HG03439 (cell line): Measurements from ENCODE around the gene TECTB.
"Not testable (repeated sequence)": the region's sequence is repeated elsewhere in the genome, so short reads cannot be mapped to it uniquely, and the experiment has no call there.

Source experiments
- ATAC-seq: cut with Tn5 transposase; IDR thresholded peaks from one replicate; pipeline ENCODE4 v1.9.1; 2021; ENCODE audit warnings: mild to moderate bottlenecking, moderate library complexity; ENCODE audit not compliant: unreplicated experiment

The TECTB gene

GRCh38 chr10:112283100-112283499, at the start of gene TECTB:
TSS of gene TECTB (plus strand) at chr10:112283400. CDS start at chr10:112283735, 335 bp downstream.
- no peak for ATAC-seq

DNA sequence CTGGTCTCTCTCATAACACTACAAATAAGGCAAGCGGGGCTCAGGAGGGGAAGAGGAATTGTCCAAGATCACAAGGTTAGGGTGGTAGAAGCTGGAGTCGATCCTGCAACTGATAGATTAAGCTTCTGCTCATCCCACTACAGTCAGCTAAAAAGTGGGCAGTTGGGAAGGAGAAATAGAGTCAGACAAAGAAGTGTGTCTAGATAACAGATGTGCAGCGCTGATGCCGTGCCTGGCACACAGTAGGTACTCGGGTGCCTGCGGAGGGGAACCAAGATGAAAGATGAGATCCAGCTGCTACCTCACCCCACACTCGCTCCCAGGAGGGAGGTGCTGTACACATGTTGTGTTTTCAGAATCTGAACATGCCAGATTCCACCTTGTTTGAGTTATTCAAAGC, 48.1 kb upstream of the TECTB start:
- ATAC-seq, result no peak

- ATAC-seq, result no peak
Measured at GRCh38 chr10:112235920-112236319, 47.3 kb upstream of the TECTB start.

DNA sequence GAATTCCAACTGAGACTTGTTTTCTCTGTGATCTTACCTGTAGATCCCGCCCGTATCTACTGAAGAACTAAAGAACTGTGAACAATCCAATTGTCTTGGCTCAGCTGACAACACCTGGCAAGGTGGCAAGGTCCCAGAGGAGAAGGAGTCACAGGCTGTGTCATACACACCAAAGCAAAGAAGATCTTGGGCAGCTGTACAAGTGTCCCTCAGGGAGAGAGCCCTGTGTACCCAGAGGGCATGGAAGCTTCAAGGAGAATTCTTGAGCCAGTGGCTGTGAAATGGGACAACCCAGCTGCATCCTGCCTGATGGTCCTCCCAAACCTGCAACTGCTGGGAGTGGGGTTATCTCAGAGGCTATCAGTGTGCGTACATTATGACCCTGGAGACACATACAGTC, 46.7 kb upstream of the TECTB start:
- no peak for ATAC-seq

- no peak for ATAC-seq
Measured at GRCh38 chr10:112239347-112239746, 43.9 kb upstream of the TECTB start.

GRCh38 chr10:112240441-112240840, 42.8 kb upstream of the TECTB start:
- no peak for ATAC-seq

GRCh38 chr10:112241651-112242341, 41.4 kb upstream of the TECTB start:
- no peak for ATAC-seq

GRCh38 chr10:112242769-112243168, 40.4 kb upstream of the TECTB start:
- ATAC-seq, result no peak

DNA sequence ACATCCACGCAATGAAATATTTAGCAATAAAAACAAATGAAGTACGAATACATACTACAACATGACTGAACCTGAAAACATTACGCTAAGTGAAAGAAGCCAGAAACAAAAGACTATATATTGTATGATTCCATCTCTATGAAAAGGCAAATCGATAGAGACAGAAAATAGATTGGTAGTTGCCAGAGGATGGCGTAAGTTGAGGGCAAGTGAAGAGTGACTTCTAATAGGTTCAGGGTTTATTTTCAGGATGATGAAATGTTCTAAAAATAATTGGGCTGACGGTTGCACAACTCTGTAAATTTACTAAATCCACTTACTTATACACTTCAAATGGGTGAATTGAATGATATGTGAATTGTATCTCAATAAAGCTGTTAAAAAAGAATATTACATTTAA, 39.5 kb upstream of the TECTB start:
- ATAC-seq, result no peak

GRCh38 chr10:112244197-112244596, 39.0 kb upstream of the TECTB start:
- no peak for ATAC-seq

GRCh38 chr10:112247791-112248190, 35.4 kb upstream of the TECTB start:
- no peak for ATAC-seq

DNA sequence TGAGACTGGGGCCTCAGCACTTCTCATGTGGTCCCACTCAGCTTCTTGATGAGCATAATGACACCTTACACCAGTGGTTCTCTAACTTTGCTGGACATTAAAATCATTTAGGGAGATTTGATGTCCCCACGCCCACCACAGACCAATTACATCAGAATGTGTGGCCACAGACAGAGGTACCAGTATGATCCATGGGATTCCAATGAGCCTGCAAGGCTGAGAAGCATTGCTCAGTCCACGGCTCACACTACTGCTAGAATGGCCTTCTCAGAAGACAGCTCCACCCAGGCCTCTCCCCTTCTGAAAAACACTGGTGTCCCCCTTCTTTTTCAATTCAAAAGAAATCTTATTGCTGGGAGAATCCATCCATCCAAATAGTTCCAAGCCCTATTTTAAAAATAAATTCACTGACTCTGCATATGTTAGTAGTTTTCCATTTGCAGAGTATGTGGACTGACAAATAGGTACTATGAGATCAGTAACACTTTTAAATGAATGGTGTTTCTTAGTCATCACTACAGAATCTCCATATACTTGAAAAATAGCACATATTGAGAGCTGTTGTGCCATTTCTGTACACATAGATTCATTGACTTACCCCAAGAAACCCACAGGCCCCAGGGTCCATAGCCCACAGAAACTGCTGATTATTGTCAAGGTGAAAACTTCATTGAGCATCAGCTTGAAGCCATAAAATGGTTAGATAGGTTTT, 34.5 kb upstream of the TECTB start:
- ATAC-seq, result no peak

DNA sequence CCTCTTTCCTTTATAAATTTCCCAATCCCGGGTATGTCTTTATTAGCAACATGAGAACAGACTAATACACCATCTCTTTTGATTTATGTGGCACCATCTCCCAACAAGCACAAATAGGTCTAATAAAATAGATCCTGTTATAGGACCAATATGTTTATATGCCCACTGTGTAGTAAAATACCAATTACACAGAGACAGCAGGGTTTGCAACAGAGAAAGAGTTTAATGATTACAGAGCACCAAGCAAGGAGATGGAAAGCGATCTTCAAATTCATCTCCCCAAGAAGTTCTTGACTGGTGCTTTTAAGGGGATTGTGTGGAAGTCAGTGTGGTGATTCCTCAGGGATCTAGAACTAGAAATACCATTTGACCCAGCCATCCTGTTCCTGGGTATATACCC, 33.5 kb upstream of the TECTB start:
- no peak for ATAC-seq

- no peak for ATAC-seq
Measured at GRCh38 chr10:112250555-112250954, 32.6 kb upstream of the TECTB start.

DNA sequence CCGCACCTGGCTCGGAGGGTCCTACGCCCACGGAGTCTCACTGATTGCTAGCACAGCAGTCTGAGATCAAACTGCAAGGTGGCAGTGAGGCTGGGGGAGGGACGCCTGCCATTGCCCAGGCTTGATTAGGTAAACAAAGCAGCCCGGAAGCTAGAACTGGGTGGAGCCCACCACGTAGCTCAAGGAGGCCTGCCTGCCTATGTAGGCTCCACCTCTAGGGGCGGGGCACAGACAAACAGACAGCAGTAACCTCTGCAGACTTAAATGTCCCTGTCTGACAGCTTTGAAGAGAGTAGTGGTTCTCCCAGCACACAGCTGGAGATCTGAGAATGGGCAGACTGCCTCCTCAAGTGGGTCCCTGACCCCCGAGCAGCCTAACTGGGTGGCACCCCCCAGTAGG, 32.0 kb upstream of the TECTB start:
- ATAC-seq, result not testable (repeated sequence)

- ATAC-seq, result no peak
Measured at GRCh38 chr10:112258407-112258806, 24.8 kb upstream of the TECTB start.

DNA sequence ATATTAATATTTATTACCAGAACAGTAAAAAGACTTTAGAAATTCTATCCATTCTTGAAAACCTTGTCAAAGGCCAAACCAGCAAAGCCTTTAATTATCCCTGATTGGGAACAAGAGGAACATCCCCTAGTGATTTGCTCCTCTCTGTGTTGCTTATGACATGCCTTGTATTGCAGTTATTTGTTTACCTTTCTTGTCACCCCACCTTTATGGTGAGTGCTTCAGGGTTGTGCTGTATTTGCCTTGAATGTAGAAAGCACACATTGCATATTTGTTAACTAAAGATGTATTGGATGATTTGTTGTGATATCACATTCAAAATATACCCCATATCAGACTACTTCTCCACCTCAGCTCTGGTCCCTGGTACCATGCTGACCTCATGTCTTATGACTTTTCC, 23.5 kb upstream of the TECTB start:
- ATAC-seq, result no peak

DNA sequence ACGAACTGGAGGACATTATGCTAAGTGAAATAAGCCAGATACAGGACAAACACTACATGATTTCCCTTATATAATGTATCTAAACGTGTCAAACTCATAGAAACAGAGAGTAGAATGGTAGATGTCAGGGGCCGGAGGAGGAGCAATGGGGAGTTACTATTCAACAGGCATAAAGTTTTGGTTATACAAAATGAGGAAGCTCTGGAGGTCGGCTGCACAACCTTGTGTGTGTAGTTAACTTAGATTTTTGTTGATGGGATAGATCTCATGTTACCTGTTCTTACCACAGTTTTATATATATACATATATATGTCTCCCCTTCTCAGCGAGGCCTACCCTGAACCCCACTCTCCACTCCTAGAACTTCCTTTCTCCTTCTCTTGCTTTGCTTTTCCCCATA, 22.4 kb upstream of the TECTB start:
- ATAC-seq, result no peak

DNA sequence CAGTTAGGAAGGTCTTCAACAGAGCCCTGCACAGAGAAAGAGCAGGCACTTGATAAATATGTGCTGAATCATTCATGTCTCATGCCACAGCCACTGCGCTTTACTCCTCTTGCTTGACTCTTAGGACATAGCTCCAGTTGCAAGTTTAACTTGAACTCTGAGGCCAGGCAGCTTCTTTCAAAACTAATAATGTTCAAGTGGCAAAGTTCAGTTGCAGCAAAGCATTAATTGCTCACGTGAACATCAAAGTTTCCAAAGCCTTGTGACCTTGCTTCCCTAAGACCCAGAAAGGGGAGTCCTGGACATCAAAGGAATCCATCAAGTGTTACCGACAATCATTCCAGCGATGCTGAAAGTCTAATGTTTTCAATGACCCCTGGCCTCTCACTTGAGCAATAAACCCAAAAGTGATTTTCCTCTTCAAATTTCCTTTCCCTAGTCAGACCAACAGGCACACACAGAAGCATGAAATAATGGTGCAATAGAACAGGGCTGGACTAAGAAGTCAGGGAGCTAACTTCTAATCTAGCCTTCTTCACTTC, 21.8 kb upstream of the TECTB start:
- ATAC-seq, result no peak

DNA sequence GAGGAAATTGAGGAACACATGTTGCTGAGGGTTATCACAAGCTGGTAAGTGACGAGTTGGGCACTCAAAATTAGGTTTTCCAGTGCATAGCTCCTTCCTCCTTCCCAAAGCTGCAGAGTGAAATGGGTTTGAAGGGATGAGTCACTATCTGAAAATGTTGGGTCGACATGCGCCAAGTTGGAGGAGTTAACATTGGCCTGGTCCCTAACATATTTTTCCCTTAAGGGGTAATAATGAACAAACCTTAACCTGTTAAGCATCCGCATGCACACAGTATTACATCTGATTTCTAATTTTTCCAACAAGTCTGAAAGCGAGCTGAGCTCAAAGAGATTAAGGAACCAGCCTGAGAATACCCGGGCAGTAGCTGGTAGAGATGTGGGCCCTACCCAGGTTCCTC, 20.7 kb upstream of the TECTB start:
- ATAC-seq, result no peak

GRCh38 chr10:112265745-112266144, 17.5 kb upstream of the TECTB start:
- ATAC-seq, result no peak

- ATAC-seq, result no peak
Measured at GRCh38 chr10:112269266-112269665, 13.9 kb upstream of the TECTB start.
